ENCODE data around the gene ADARB2.

ADARB2 gene

GRCh38 chr10:1291178-1292090 is 445.9 kb downstream of the ADARB2 start:
- Histone ChIP-seq H3K4me2 (ENCODE audit: low read length) (no peak overlapping the region), H3K27ac (ENCODE audit: low read depth, low read length) (no peak overlapping the region), H3K27me3 (ENCODE audit: control insufficient read depth, low read length) (peaks cover 21% of the 10 kb centered on the region; the same call in 1 of the 2 replicates), H3K79me2 (ENCODE audit: control insufficient read depth, low read length) (no peaks in the 10 kb centered on the region), H3K4me1 (ENCODE audit: control insufficient read depth, low read length) (peaks cover 6% of the 10 kb centered on the region; the same call in 1 of the 2 replicates), H3K9me2 (replicated peaks; ENCODE audit: control insufficient read depth, low read length) (no peaks in the 10 kb centered on the region), H4K20me1 (ENCODE audit: control insufficient read depth, insufficient read depth, low read depth, low read length) (no peaks in the 10 kb centered on the region), H3K4me3 (ENCODE audit: low read length) (no peak overlapping the region), H3F3A (ENCODE audit: control insufficient read depth, insufficient read depth) (no peaks in the 10 kb centered on the region), H3K9me3 (ENCODE audit: control insufficient read depth, insufficient read depth, low read length) (no peaks in the 10 kb centered on the region), H3K36me3 (ENCODE audit: control insufficient read depth, low read length) (no peaks in the 10 kb centered on the region)
- TF ChIP-seq EZH2phosphoT487 (IDR thresholded peaks at IDR 0.05; ENCODE audit: borderline replicate concordance, low read length) = no peak
- TF ChIP-seq CTCF (IDR thresholded peaks at IDR 0.05; ENCODE audit: low read depth, low read length, poor library complexity, severe bottlenecking) = no peak

GRCh38 chr10:1290071-1290471 is 447.3 kb downstream of the ADARB2 start:
- Histone ChIP-seq H3K4me2 (ENCODE audit: low read length) (no peak overlapping the region), H3K79me2 (ENCODE audit: control insufficient read depth, low read length) (no peaks in the 10 kb centered on the region), H3F3A (ENCODE audit: control insufficient read depth, insufficient read depth) (no peaks in the 10 kb centered on the region), H3K36me3 (ENCODE audit: control insufficient read depth, low read length) (no peaks in the 10 kb centered on the region), H4K20me1 (ENCODE audit: control insufficient read depth, insufficient read depth, low read depth, low read length) (no peaks in the 10 kb centered on the region), H3K4me3 (ENCODE audit: low read length) (no peak overlapping the region), H3K9me3 (ENCODE audit: control insufficient read depth, insufficient read depth, low read length) (no peaks in the 10 kb centered on the region), H3K27me3 (ENCODE audit: control insufficient read depth, low read length) (peaks cover 21% of the 10 kb centered on the region; the same call in 1 of the 2 replicates), H3K27ac (ENCODE audit: low read depth, low read length) (no peak overlapping the region), H3K4me1 (ENCODE audit: control insufficient read depth, low read length) (peaks cover 6% of the 10 kb centered on the region; the same call in 1 of the 2 replicates), H3K9me2 (replicated peaks; ENCODE audit: control insufficient read depth, low read length) (no peaks in the 10 kb centered on the region)
- TF ChIP-seq EZH2phosphoT487 (IDR thresholded peaks at IDR 0.05; ENCODE audit: borderline replicate concordance, low read length) = no peak
- no peak for TF ChIP-seq CTCF (IDR thresholded peaks at IDR 0.05; ENCODE audit: low read depth, low read length, poor library complexity, severe bottlenecking)

- no peaks in the 10 kb centered on the region for H3K9me3 ChIP-seq (ENCODE audit: control insufficient read depth, insufficient read depth, low read length)
- no peak overlapping the region for H3K4me2 ChIP-seq (ENCODE audit: low read length)
- TF ChIP-seq CTCF (IDR thresholded peaks at IDR 0.05; ENCODE audit: low read depth, low read length, poor library complexity, severe bottlenecking) (no peak), EZH2phosphoT487 (IDR thresholded peaks at IDR 0.05; ENCODE audit: borderline replicate concordance, low read length) (no peak)
- H3K27me3 ChIP-seq (ENCODE audit: control insufficient read depth, low read length) = peaks cover 21% of the 10 kb centered on the region; the same call in 1 of the 2 replicates
- H4K20me1 ChIP-seq (ENCODE audit: control insufficient read depth, insufficient read depth, low read depth, low read length) = no peaks in the 10 kb centered on the region
- H3F3A ChIP-seq (ENCODE audit: control insufficient read depth, insufficient read depth) = no peaks in the 10 kb centered on the region
- H3K36me3 ChIP-seq (ENCODE audit: control insufficient read depth, low read length) = no peaks in the 10 kb centered on the region
- no peaks in the 10 kb centered on the region for H3K9me2 ChIP-seq (replicated peaks; ENCODE audit: control insufficient read depth, low read length)
- H3K4me3 ChIP-seq (ENCODE audit: low read length) = no peak overlapping the region
- H3K79me2 ChIP-seq (ENCODE audit: control insufficient read depth, low read length) = no peaks in the 10 kb centered on the region
- peaks cover 6% of the 10 kb centered on the region; the same call in 1 of the 2 replicates for H3K4me1 ChIP-seq (ENCODE audit: control insufficient read depth, low read length)
- H3K27ac ChIP-seq (ENCODE audit: low read depth, low read length) = no peak overlapping the region
Measured at GRCh38 chr10:1289591-1289990, 447.7 kb downstream of the ADARB2 start.

Measured in DOHH2 (cell line).